Loucy (cell line): ENCODE measurements around the gene FLT3LG.
A peak's percentile ranks its signal among the peaks of the same experiment; 100 is the strongest.

Source experiments
- H2AFZ ChIP-seq: fragments of 200-600 bp; sonication (generic); 2 replicates; pipeline ENCODE4 v1.6.0; 2016; ENCODE audit warnings: antibody characterized with exemption, mild to moderate bottlenecking, low read length, moderate library complexity
- H3F3A ChIP-seq: fragments of 200-600 bp; 2 replicates; pipeline ENCODE4 v1.6.0; 2016; ENCODE audit warnings: antibody characterized with exemption, low read depth, mild to moderate bottlenecking
- H3K27me3 ChIP-seq: fragments of 200-600 bp; sonication (generic); 2 replicates; pipeline ENCODE4 v1.6.1; 2014; ENCODE audit warnings: low read length, mild to moderate bottlenecking; ENCODE audit not compliant: insufficient read depth, poor library complexity, severe bottlenecking
- H3K36me3 ChIP-seq: fragments of 200-600 bp; sonication (generic); 2 replicates; pipeline ENCODE4 v1.6.1; 2016; ENCODE audit warnings: low read length; ENCODE audit not compliant: insufficient read depth
- H3K4me1 ChIP-seq: fragments of 200-600 bp; sonication (generic); 2 replicates; pipeline ENCODE4 v1.5.1; 2014; ENCODE audit warnings: low read length, mild to moderate bottlenecking; ENCODE audit not compliant: insufficient read depth, poor library complexity, severe bottlenecking
- H3K4me2 ChIP-seq: fragments of 200-600 bp; sonication (generic); 2 replicates; pipeline ENCODE4 v1.6.0; 2014; ENCODE audit warnings: antibody characterized with exemption, low read length, low read depth, mild to moderate bottlenecking; ENCODE audit not compliant: poor library complexity, severe bottlenecking
- H3K4me3 ChIP-seq: fragments of 200-600 bp; sonication (generic); 2 replicates; pipeline ENCODE4 v1.5.1; 2014; ENCODE audit warnings: low read length, mild to moderate bottlenecking, mixed read lengths; ENCODE audit not compliant: poor library complexity, severe bottlenecking
- H3K79me2 ChIP-seq: fragments of 200-600 bp; sonication (generic); 2 replicates; pipeline ENCODE4 v1.6.1; 2014; ENCODE audit warnings: low read length; ENCODE audit not compliant: insufficient read depth
- H3K9ac ChIP-seq: fragments of 200-600 bp; sonication (generic); 2 replicates; pipeline ENCODE4 v1.6.0; 2014; ENCODE audit warnings: mild to moderate bottlenecking, low read depth, low read length, moderate library complexity; ENCODE audit not compliant: poor library complexity, severe bottlenecking
- H3K9me2 ChIP-seq: fragments of 200-600 bp; sonication (generic); replicated peaks from 2 replicates; pipeline ENCODE4 v1.6.1; 2016; ENCODE audit warnings: low read depth, low read length, mixed read lengths
- H3K9me3 ChIP-seq: fragments of 200-600 bp; sonication (generic); 2 replicates; pipeline ENCODE4 v1.6.1; 2014; ENCODE audit warnings: mild to moderate bottlenecking, antibody characterized with exemption, low read length, low read depth; ENCODE audit not compliant: insufficient read depth
- H4K20me1 ChIP-seq: fragments of 200-600 bp; sonication (generic); 2 replicates; pipeline ENCODE4 v1.6.0; 2014; ENCODE audit warnings: antibody characterized with exemption, low read length, mild to moderate bottlenecking; ENCODE audit not compliant: insufficient read depth, poor library complexity, severe bottlenecking
- CTCF ChIP-seq: fragments of 200-600 bp; sonication (generic); conservative IDR thresholded peaks from 2 replicates; pipeline ENCODE4 v1.5.1; 2014; ENCODE audit warnings: mild to moderate bottlenecking, antibody characterized with exemption, low read length
- EZH2phosphoT487 ChIP-seq: fragments of 200-600 bp; IDR thresholded peaks from 2 replicates; pipeline ENCODE4 v1.6.1; 2018; ENCODE audit warnings: antibody characterized with exemption, mild to moderate bottlenecking, moderate library complexity, borderline replicate concordance

FLT3LG gene

GRCh38 chr19:49533551-49534488, 59.8 kb downstream of the FLT3LG start:
- H3K9ac ChIP-seq = no peak overlapping the region
- no peaks in the 10 kb centered on the region for H3K36me3 ChIP-seq
- no peak overlapping the region for H2AFZ ChIP-seq
- H3K4me1 ChIP-seq = peaks cover 18% of the 10 kb centered on the region
- peak overlapping the region; percentile 66 for H3K4me2 ChIP-seq
- H3K4me3 ChIP-seq = no peak overlapping the region
- TF ChIP-seq CTCF = no peak
- TF ChIP-seq EZH2phosphoT487 = no peak
- no peaks in the 10 kb centered on the region for H3K27me3 ChIP-seq
- H3K79me2 ChIP-seq = no peaks in the 10 kb centered on the region
- H3K9me3 ChIP-seq = no peaks in the 10 kb centered on the region
- no peaks in the 10 kb centered on the region for H4K20me1 ChIP-seq
- no peaks in the 10 kb centered on the region for H3K9me2 ChIP-seq
- H3F3A ChIP-seq = no peaks in the 10 kb centered on the region

GRCh38 chr19:49534632-49535385, 60.8 kb downstream of the FLT3LG start:
- H3K36me3 ChIP-seq = no peaks in the 10 kb centered on the region
- H4K20me1 ChIP-seq = no peaks in the 10 kb centered on the region
- H3K79me2 ChIP-seq = no peaks in the 10 kb centered on the region
- H3K9ac ChIP-seq = no peak overlapping the region
- H3K4me2 ChIP-seq = peak overlapping the region; percentile 66
- H3K4me3 ChIP-seq = peak overlapping the region; percentile 16
- TF ChIP-seq CTCF (no peak), EZH2phosphoT487 (no peak)
- no peaks in the 10 kb centered on the region for H3K9me3 ChIP-seq
- peaks cover 18% of the 10 kb centered on the region for H3K4me1 ChIP-seq
- no peak overlapping the region for H2AFZ ChIP-seq
- no peaks in the 10 kb centered on the region for H3F3A ChIP-seq
- no peaks in the 10 kb centered on the region for H3K9me2 ChIP-seq
- no peaks in the 10 kb centered on the region for H3K27me3 ChIP-seq
